HG02884 (cell line): ENCODE measurements around the gene AATK.

Source experiments
- ATAC-seq: cut with Tn5 transposase; IDR thresholded peaks from one replicate; pipeline ENCODE4 v1.9.1; 2021; ENCODE audit warnings: mild to moderate bottlenecking, moderate library complexity; ENCODE audit not compliant: unreplicated experiment

The AATK gene

GRCh38 chr17:81097134-81097942, 68.7 kb downstream of the AATK start:
- no peak for ATAC-seq

- no peak for ATAC-seq
Measured at GRCh38 chr17:81096741-81097133, 69.3 kb downstream of the AATK start.

- ATAC-seq = no peak
Measured at GRCh38 chr17:81095383-81095762, 70.6 kb downstream of the AATK start.

- ATAC-seq = no peak
Measured at GRCh38 chr17:81094509-81095382, 71.3 kb downstream of the AATK start.

- ATAC-seq = no peak
Measured at GRCh38 chr17:81093619-81094508, 72.2 kb downstream of the AATK start.

- ATAC-seq = no peak
Measured at GRCh38 chr17:81092518-81093095, 73.4 kb downstream of the AATK start.

GRCh38 chr17:81091774-81092517, 74.1 kb downstream of the AATK start:
- ATAC-seq = no peak

- no peak for ATAC-seq
Measured at GRCh38 chr17:81091154-81091553, 74.9 kb downstream of the AATK start.

- no peak for ATAC-seq
Measured at GRCh38 chr17:81090361-81091136, 75.5 kb downstream of the AATK start.

GRCh38 chr17:81086789-81087551, 79.1 kb downstream of the AATK start:
- no peak for ATAC-seq

- ATAC-seq = no peak
Measured at GRCh38 chr17:81085420-81085911, 80.6 kb downstream of the AATK start.

- ATAC-seq = no peak
Measured at GRCh38 chr17:81084680-81085419, 81.2 kb downstream of the AATK start.

GRCh38 chr17:81083125-81083765, 82.8 kb downstream of the AATK start:
- no peak for ATAC-seq

GRCh38 chr17:81082177-81083073, 83.6 kb downstream of the AATK start:
- no peak for ATAC-seq

- no peak for ATAC-seq
Measured at GRCh38 chr17:81081222-81082176, 84.5 kb downstream of the AATK start.
